AG04450 (cell line): Measurements from ENCODE around the gene TMED7. TPM values are rescaled to one million over a fixed set of nuclear protein-coding genes. Genes with fewer than 3 reads are reported as not detected.

Experiments
- CTCF ChIA-PET: fragments of 300-600, 350-600 bp; formaldehyde crosslinking; extraction: SDS; loops from one replicate; lab custom pipeline; 2022; ENCODE audit warnings: antibody characterized with exemption, inconsistent platforms; lab: Charles Lee
- POLR2A ChIA-PET: fragments of 350-600 bp; formaldehyde crosslinking; extraction: SDS; loops from one replicate; lab custom pipeline; 2021; ENCODE audit warnings: antibody characterized with exemption, inconsistent platforms; lab: Yijun Ruan, JAX
- DNase-seq: peaks from one replicate; pipeline ENCODE4 v3.0.0-alpha.2; 2011; ENCODE audit warnings: low read depth, low spot score
- H3K27ac ChIP-seq: one replicate; pipeline ENCODE4 v1.5.1; 2012; ENCODE audit warnings: low read depth, low read length, control low read depth
- H3K27me3 ChIP-seq: one replicate; pipeline ENCODE4 v1.6.0; 2012; ENCODE audit warnings: low read length; ENCODE audit not compliant: control insufficient read depth, insufficient read depth
- H3K4me3 ChIP-seq: 2 replicates; pipeline ENCODE4 v1.5.1; 2011; ENCODE audit warnings: mild to moderate bottlenecking, low read depth, low read length, control low read depth
- H3K9me3 ChIP-seq: 2 replicates; pipeline ENCODE4 v1.5.1; 2012; ENCODE audit warnings: low read length; ENCODE audit not compliant: control insufficient read depth, insufficient read depth
- polyA plus RNA-seq: library from polyadenylated mRNA; depleted of rRNA; stranded (reverse); fragments of >200 nt; gene quantifications from 2 replicates; pipeline ENCODE4 v1.2.3, GENCODE V29; 2011
- TF ChIP-seq, protein P1 (sequence below): IDR thresholded peaks from 2 replicates; pipeline ENCODE4 v1.5.1; 2011; ENCODE audit warnings: low read depth, low read length, control low read depth, inconsistent platforms

TMED7 gene
- polyA plus RNA-seq, 1 experiment = 110 TPM

- peak; percentile 51 for DNase-seq
- Histone ChIP-seq H3K9me3 (no peaks in the 10 kb centered on the region), H3K4me3 (peak overlapping the region; percentile 46), H3K27me3 (peaks cover 4% of the 10 kb centered on the region), H3K27ac (no peak overlapping the region)
- TF ChIP-seq, protein P1, sequence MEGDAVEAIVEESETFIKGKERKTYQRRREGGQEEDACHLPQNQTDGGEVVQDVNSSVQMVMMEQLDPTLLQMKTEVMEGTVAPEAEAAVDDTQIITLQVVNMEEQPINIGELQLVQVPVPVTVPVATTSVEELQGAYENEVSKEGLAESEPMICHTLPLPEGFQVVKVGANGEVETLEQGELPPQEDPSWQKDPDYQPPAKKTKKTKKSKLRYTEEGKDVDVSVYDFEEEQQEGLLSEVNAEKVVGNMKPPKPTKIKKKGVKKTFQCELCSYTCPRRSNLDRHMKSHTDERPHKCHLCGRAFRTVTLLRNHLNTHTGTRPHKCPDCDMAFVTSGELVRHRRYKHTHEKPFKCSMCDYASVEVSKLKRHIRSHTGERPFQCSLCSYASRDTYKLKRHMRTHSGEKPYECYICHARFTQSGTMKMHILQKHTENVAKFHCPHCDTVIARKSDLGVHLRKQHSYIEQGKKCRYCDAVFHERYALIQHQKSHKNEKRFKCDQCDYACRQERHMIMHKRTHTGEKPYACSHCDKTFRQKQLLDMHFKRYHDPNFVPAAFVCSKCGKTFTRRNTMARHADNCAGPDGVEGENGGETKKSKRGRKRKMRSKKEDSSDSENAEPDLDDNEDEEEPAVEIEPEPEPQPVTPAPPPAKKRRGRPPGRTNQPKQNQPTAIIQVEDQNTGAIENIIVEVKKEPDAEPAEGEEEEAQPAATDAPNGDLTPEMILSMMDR = peak; percentile 99
- CTCF ChIA-PET = interaction anchor here (0.6 to 5.1 kb wide), 32 partner anchors 9 to 502 kb away, joined by 3 to 51 read pairs (median 4); no protein-coding TSS in a partner anchor
- POLR2A ChIA-PET = no interaction called here
These were observed 8.7 kb upstream of the TMED7 start for GRCh38 chr5:115634343-115635132.

DNA sequence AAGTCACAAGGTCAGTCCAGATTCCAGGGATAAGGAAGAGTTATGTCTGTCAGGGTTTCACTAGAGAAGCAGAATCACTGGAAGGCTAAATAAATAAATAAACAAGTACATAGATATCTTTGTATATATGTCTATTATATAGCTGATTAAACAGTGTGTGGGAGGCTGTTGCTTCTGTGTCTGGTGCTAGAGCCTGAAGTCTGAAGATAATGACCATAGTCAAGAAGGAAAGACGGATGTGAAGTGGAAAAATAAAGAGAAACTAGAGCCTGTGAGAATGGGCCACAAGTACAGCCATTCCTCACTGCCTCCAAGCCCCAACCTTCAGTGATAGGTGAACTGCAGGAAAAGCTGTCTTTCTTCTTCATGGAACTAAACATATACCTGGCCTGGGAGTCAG is 4.1 kb upstream of the TMED7 start:
- POLR2A ChIA-PET = no interaction called here
- no peak for DNase-seq
- H3K27ac ChIP-seq = no peak overlapping the region
- H3K4me3 ChIP-seq = no peak overlapping the region
- H3K27me3 ChIP-seq = no peaks in the 10 kb centered on the region
- CTCF ChIA-PET = interaction anchor here (0.6 to 1.3 kb wide), 4 partner anchors 202 to 320 kb away, joined by 3 to 7 read pairs (median 3); no protein-coding TSS in a partner anchor
- TF ChIP-seq, protein P1 = no peak
- H3K9me3 ChIP-seq = no peaks in the 10 kb centered on the region

DNA sequence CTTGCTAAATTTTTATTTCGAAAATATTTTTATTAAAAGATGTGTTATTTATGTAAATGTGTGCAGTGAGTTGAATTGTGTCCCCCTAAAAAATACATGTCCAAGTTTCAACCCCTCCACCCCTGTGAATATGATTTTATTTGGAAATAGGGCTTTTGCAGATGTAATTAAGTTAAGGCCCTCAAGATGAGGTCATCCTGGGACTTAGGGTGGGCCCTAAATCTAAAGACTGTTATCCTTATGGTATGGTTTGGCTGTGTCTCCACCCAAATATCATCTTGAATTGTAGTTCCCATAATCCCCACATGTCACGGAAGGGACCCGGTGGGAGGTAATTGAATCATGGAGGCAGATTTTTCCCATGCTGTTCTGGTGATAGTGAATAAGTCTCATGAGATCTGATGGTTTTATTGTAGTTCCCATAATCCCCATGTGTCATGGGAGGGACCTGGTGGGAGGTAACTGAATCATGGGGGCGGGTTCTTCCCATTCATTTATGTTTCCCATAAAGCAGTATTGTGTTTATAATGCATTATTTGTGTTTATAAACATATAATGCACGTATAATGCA is 1.5 kb upstream of the TMED7 start:
- no peak for DNase-seq
- Histone ChIP-seq H3K27ac (no peak overlapping the region), H3K4me3 (no peak overlapping the region), H3K27me3 (no peaks in the 10 kb centered on the region), H3K9me3 (no peaks in the 10 kb centered on the region)
- CTCF ChIA-PET = interaction anchor here (0.5 kb wide), 1 partner anchor 23 kb away, joined by 4 read pairs; no protein-coding TSS in a partner anchor
- TF ChIP-seq, protein P1 = no peak
- POLR2A ChIA-PET = no interaction called here

DNA sequence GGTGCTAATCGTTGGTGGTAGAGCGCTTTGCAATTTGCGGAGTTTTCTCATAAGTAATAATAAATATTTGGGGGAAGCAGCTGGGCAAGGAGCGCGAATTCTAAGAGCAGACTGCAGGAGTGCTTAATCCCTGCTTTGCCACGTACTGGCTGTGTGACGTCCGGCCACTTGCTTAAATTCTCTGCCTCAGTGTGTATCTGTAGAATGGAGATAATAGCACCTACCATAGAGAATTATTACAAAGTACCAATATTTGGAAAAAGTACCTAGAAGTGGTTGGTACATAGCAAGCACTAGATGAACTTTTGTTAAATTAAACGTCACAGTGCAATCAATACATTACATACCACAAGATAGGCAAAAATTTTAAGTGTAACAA is 598 bp upstream of the TMED7 start:
- Histone ChIP-seq H3K27me3 (no peaks in the 10 kb centered on the region), H3K27ac (peak overlapping the region; percentile 67), H3K4me3 (peak overlapping the region; percentile 89), H3K9me3 (no peaks in the 10 kb centered on the region)
- DNase-seq = no peak
- CTCF ChIA-PET = interaction anchor here (4.7 kb wide), 1 partner anchor 317 kb away, joined by 26 read pairs; no protein-coding TSS in a partner anchor
- TF ChIP-seq, protein P1 = no peak
- POLR2A ChIA-PET = no interaction called here

DNA sequence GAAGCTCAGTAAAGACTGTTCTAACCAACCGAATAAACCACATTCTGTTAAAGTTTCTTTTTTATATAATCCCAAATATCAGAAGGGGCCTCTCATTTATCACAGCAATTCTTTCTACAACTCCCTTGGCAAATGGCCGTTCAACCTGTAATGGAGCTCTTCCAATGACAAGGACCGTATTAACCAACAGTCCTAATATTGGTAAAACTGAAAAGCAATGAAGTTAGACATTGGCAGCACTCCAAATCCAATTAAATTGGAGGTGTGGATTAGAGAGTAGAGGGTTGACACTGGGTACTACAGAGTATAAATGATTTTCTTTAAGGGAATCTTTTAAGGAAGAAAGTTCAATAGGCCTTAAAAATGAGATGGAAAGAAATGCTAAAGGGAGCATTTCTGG is 842 bp downstream of the TMED7 start:
- POLR2A ChIA-PET = no interaction called here
- Histone ChIP-seq H3K4me3 (peak overlapping the region; percentile 89), H3K27ac (no peak overlapping the region), H3K27me3 (no peaks in the 10 kb centered on the region), H3K9me3 (no peaks in the 10 kb centered on the region)
- no peak for DNase-seq
- CTCF ChIA-PET = interaction anchor here (0.9 to 4.7 kb wide), 8 partner anchors 8 to 443 kb away, joined by 3 to 26 read pairs (median 5); no protein-coding TSS in a partner anchor
- TF ChIP-seq, protein P1 = no peak
